NCI-H146 treated with DMSO at 0.1 percent for 48 hours (cell line): ENCODE data around the gene MGAT1.

Experiments used
- DNase-seq: peaks from one replicate; lab custom pipeline; 2025; ENCODE audit not compliant: unreplicated experiment; lab: John Stamatoyannopoulos, UW

Gene MGAT1

DNA sequence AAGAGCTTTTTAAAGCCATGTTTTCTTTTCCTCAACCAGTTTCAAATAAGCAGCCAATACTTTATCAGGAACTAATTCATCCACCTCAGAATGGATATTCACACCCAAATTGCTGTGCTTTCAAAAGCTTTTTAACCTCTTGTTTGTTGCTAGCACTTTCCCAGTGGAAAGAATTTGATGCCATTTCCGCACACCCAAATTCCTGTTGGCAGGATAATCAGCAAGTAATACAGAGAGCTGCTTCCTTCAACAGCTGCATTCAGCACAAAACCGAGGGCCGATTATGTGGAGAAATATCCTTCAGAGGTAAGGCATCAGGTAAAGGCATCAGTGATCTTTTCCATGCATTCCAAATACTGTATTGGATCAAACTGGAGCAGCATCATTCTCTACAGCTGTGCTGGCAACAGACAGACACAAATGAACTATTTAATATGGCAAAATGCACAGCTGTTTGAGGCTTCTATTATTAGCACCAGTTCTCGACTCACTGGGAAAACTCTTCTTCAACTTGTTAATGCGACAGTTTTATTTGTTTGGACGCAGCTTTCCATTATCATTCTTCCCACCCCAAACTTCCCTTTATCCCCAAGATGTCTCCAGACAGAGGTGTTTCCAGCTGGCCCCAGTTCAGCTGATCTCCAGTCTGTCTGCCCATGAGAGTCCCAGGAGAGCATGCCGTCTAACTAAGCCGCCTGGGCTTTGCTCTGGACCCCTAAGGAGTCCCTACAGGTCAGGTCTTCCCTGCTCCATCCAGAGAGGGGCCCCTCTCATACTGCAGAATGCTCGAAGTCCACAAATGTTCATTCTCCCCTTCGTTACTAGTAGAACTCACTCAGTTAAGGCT is 22.2 kb upstream of the MGAT1 start:
- no peak for DNase-seq

DNA sequence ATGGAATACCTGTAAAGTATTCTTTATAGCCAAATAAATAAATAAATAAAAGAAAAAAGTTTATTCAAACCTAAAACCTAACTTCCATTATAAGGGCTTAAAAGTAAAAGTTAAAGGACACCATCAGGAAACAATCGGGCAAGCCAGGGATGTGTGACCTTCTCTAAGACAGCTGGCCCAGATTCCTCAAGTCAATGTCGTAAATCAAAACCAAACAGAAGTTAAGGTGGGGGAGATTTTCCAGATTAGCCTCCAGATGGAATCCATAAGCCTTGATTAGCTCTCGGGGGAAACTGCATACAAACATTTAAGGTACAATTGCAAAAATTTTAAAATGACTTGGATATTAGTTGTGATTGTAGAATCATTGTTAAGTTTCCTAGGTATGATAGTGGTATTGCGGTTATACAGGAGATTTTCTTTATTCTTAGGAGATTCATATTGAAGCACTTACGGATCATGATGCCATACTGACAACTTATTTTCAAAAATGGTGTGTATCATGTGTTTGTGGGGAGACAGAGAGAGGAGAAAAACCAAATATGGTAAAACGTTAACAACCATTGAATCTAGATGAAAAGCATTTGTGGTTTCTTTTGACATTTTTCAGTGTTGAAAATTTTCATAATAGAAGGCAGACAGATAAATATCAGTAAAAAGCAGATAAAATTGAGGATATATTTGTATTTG is 21.5 kb upstream of the MGAT1 start:
- no peak for DNase-seq

DNA sequence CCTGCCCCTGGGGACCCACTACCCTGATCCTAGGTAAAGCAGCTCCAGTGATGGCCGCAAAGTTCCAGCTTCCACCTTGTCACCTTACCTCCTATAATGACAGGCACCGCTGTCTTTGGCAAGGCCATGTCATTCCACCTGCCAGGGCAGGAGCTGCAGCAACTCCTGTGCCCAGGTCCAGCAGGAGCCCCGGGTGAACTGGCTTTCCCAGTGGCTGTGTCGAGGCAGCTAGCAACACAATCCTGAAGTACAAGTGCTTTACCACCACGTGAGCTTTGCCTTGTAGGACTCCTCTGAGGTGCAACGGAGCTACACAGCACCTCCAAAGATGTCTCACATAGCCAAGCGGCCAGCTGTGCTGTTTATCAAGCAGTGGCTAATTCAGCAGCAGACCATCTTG is 20.7 kb upstream of the MGAT1 start:
- no peak for DNase-seq

DNA sequence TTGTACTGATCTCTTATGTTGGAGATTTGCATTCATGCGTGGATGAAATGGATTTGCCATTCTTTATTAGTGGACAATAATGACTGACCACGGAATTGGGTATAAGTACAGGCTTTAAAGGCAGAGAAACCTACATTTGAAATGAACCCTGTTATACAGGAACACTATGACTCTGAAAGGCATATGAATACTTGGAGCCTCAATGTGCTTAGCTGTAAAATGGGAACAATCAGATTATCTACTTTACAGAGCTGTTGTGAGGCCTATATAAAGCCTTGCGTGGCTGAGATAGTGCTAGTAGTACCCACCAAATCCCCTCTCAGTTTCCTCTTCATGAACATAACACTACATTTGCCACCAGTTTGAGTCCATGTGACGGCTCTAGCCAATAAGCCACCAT is 18.9 kb upstream of the MGAT1 start:
- DNase-seq = no peak

DNA sequence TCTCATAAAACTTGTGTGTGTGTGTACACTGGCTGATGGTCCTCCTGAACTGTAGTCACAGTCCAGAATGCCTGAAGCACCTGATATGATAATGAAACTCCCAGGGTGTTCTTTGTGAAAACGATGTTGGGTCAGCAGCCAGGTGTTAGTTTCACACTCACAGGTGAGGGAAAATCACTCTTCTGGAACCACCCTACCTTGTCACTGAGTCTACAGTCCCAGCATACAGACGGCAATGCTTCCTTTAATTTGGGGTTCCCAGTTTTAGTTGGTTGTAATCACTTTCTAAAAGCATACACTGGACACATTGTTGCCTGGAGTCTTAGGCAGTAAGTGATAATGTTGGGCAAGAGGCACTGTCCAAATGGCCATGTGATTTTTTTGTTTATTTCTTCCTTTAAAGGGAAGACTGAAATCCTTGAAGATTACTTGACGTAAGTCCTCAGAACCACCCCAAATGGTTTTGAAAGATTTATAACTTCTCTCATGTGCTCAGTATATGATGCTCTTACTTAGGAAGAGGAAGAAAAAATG is 18.2 kb upstream of the MGAT1 start:
- DNase-seq = peak; percentile 63

DNA sequence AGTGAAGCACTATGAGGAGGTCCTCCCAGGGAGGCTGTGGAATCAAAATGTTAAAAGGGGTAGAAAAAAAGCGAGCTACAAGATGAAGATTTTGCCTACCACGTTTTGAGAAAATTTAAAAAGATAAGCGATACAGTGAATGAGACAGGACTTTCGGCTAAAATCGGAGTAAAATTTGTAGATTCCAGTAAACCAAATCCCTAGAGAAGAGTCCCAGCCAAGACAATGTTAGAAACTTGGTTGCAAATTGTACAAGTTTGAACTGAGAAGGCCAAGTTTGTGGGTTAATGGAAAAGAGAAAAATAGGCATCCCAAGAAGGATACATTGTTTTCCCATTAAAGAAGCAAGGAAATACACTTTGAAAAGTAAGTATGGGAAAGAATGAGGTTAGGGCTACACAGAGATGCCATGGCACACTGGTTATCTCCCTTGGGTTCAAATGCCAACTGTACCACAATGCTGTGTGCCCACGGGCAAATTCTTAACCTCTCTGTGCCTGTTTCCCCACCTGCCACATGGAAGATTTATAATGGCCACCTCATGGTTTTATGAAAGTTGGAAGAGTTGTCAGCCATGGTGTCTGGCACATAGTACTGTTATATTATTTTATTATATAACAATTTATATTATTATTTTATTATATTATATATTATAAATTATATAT is 16.2 kb upstream of the MGAT1 start:
- no peak for DNase-seq

DNA sequence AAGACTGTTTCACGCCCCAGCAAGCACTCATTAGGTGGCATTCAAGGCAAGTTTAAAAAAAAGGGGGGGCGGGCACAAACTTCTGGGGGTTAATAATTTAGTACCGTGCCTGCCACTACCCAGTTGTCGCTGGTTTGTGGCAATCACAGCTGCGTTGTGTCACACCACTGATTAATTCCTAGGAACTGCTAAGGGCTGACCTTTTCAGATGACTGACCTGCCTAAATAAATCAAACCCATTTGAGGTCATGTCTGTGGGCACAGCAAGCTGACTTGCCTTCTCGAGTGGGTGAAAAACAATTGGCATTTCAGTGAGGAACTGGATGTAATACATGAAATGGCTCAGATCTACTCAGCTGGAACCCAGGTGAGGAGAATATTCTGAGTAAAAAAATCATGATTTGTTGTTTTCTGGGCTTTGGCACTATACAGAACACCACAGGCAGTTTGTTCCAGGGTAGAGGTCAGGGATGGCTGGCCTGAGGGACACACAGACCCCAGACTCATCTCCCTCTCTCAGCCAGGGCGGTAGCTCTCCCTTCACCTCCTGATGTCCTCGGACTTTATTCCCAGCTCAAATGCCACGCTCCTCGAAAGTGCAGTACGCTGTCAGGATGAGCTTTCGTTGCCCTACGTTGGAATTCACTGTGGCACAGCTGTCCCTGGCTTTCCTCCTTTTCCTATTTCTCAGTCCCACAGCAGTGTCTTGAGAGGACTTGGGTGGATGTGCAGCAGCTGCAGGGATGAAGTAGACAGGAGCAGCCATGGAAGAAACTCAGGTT is 15.5 kb upstream of the MGAT1 start:
- DNase-seq = no peak

DNA sequence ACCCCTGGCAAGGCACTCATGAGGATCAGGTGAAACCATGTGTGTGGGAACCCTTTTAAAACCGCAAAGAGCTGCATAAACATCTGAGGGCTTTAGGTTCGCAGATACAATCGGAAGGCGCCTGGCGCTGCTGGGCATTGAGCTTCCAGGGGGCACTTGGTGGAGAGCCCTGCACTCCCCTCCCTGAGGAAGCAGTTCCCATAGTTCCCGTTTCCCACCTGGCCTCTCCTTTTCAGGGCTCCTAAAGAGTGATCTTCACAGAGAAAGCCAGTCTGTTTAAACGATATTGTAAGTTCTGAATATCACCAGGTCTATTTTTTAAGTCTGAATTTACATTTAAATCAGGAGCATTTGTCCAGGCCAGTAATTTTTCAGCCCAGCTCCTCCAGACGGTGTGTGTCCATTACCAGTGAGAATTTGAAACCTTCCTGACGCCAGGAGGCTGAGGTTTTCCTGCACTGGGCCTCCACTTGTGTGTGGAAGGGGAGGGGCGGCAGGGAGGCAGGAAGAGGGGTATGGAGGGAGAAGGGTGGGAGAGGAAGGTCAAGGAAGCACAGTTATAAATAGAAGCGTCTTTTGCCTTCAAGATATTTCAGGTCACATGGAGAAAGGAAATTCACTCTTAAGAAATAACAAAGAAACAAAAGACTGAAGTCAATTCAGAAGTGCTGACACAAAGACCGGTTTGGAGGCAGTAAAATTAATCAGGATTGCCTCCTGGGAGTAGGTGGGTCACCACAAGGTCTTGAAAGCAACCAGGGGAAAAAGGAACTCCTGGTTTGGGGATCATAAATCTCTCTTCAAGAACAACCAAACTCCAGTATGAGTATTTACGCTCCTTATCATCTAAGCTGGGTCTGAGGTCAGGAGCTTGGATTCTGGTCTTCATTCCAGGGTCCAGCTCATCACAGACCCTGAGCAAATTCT is 14.3 kb upstream of the MGAT1 start:
- no peak for DNase-seq

DNA sequence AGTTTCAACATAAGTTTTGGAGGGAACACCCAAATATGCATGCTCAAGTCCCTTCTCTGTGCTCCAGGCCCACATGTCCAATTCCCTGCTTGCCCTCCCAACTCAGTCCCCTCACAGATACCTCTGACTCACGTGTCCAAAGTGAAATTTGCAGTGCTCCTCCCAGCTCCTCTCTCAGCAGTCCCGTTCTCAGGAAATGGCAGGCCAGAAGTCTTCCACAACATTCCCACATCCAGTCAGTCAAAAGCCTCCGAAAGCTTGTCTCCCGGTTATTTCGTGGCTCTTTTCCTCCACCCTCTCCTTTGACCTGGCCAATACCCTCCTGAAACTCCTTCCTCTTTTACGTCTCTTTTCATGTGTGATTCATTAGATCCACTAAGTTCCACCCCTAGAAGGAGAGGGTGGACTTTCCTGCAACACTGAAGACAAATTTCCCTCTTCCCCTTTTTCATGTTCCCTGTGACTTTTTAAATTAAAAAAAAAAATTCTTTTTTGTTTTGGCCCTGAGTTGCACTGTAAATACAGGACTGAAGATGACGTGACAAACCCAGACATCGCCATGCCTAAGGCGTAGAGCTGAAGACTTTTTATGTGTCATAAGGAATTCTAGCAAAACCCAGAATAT is 12.8 kb upstream of the MGAT1 start:
- DNase-seq = no peak

DNA sequence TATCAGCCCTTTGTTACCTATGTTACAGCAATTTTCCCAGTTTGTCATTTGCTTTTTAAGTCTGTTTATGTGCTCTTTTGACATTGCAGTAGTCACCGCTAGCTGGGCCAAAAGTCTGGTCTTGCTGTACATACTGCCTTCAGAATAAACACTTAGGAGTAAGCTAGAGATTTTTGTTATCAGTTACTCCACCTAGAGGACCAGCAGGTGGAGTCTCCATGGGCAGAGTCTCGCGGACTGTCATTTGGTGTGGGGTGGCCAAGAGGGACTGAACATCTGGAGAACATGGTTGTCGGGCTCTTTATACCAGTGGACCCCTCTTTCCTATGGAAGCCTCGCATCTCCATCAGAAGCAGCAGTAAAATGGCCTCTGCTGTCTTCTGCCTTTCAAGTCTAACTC is 10.8 kb upstream of the MGAT1 start:
- no peak for DNase-seq

DNA sequence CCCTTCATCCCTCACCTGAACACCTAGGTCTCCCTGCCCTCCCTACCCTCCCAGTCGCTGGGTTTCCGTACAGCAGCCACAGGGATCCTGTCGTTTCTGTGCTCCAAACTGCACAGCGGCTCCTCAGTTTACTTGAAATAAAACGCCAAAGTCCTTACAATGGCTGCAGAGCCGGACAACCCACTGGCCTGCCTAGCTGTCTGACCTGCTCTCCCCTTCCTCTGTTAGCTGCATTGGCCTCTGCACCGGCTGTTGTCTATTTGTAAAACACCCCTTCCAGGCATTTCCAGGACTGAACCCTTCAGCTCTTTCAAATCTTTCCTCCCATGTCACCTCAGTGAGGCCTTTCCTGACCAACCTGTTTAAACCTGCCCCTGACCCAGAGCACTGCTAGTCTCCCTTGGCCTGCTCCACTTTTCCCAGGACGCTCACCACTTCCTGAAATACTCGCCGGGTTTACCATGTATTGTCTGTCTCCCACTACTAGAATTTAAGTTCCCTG is 9.1 kb upstream of the MGAT1 start:
- DNase-seq = no peak

DNA sequence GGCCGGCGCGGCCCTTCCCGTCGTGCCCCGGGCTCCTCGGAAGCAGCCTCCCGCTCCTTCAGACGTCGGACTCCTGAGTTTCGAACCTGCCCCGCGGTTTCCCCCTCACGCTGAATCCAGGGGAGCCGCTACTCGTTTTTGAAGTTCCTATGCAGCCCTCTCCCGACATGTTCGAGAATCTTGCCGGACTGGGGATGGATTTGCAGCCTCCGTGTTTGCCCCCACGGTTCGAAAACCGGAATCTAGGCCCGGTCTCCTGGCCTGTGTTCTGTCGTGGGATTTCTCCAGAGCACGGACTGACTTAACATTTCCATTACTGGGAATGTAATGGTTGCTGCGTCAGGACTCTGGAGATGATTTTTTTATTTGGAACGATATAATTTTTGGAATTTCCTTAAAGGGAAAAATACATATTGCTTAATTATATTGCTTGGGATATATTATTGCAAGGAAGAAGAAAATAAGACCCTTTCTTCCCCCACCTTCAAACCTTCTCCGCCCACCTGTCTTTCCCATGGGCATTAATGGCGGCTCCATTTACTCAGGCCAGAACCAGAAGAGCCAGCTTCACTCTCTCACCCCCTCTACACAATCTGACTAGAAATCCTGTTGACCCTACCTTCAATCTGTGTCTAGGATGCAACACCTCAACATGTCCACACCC is 8.5 kb upstream of the MGAT1 start:
- no peak for DNase-seq

DNA sequence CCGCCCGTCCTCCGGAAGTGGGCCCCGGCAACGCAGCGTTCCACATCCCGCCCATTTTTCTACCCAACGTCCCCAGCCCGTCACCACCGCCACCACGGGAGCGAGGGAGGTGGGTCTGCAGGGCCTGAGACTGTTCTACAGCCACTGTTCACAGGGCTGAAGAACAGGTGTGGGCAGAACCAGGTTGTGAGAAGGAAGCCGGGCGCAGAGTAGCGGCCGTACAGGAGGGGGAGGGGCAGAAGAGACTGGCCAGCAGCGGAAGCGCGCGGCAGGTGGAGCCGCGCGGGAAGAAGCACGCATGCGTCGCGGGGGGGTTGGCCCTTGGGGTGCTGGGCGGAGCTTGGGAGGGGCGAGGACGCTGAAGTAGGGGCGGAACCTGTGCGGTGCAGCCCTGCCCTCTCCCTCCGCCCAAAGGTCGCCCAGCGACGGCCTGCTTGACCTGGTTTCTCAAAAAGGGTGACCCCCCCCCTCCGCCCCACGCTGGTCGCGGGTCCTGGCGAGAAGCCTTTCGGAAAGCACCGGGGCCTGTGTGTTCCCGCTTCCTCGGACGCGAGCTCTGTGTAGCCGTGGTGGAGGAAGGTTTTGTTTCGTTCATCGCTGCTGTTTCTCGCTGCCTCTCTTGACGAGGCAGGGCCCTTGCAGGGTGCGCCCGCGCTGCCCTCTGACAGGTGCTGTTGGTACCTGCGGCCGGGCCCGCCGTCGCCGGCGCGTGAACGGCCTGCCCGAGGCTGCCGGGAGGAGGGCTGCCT is 7.8 kb upstream of the MGAT1 start:
- DNase-seq = peak; percentile 74

DNA sequence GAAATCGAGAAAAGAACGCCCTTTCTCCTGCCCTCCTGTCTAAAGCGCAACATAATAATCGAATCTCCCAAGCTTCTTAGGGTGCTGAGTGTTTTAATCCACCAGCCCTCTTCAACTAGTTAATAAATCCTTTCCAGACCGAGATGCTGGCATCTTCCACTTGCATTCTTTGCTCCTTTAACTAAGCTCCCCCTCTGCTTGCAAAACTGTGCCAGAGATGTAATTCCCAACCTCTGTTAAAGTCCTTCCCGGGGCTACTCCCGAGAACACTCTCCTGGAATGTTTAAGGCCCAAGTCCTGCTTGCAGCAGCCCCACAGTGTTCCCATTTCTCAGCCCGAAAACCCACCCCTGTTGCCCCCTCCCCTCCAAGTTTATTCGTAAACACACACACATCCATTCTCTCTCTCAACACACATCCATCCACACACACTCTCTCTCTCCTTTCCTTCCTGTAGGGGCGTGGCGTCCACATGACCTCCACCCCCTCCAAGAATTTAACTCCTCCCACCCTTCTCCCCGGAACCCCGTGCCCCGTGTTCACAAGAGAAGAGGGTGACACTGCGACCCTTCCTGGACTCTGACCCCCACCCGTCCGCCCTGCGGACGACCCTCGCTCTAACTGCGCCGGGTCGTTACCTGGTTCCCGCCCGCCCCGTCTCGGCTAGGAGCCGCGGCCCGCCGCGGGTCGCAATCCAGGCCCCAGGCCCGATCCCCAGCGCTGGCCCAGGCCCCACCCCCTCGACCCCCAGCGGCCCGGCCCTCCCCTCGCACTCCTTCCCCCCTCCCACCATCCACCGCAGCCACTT is 7.0 kb upstream of the MGAT1 start:
- DNase-seq = peak; percentile 56

DNA sequence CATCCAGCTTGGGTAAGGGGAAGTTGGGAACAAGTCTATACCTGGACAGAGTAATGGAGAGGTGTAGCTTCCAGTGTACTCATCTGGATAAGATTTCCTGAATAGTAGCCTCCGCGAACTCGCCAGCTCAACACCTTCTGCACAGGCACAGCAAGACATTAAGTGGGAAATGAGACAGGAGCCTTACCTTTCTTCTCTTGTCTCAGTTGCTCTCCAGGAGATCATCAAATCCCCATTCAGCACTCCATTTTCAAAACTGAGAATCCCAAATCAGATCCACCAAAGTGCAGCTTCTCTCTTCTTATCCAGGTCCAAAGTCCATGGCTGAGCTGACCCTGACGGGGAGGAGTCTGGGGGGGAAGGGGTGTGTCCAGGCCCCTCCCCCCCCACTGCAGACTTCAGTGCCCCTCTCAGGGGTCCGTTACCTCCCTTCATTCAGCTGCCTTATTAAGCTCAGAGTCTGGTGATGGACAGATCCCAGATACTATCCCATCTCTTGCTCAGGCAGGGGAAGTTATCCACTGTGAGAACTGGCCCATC is 5.9 kb upstream of the MGAT1 start:
- no peak for DNase-seq

DNA sequence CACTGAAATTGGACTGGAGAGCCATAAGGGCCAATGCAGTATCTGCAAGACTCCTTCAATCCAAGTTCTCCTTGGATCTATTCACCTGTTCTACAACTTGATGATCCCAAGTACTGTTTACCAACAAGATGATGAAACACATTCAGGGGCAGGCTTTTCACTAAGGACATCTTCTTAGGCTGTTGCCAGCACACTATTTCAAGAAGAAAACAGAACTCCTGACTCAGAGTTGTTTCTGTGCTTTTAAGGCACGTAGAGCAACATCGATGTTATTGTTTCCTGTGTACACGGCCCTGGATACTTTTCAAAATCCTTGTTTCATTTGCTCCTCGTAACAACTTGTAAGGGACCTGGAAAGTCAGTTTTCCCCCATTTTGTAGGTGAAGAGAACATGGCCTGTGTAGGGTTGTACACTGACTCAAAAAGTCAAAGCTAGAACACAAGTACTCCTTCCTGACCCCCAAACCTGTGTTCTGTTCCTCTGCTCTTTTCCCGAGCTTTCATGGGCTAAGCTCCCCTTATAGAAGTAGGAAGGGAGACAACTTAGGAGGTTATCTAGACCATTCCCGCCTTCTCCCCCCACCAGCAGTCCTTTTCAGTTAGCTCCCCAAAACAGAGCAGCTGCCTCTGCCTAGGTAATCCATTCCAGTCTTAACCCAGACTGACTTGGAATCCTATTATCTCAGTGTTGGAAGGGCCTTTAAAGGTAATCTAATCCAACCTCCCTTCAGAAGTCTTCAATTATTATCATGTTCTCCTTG is 5.2 kb upstream of the MGAT1 start:
- no peak for DNase-seq
